ENCODE results near the gene ELANE.
"Not testable (repeated sequence)": the region's sequence is repeated elsewhere in the genome, so short reads cannot be mapped to it uniquely, and the experiment has no call there.

The ELANE gene

DNA sequence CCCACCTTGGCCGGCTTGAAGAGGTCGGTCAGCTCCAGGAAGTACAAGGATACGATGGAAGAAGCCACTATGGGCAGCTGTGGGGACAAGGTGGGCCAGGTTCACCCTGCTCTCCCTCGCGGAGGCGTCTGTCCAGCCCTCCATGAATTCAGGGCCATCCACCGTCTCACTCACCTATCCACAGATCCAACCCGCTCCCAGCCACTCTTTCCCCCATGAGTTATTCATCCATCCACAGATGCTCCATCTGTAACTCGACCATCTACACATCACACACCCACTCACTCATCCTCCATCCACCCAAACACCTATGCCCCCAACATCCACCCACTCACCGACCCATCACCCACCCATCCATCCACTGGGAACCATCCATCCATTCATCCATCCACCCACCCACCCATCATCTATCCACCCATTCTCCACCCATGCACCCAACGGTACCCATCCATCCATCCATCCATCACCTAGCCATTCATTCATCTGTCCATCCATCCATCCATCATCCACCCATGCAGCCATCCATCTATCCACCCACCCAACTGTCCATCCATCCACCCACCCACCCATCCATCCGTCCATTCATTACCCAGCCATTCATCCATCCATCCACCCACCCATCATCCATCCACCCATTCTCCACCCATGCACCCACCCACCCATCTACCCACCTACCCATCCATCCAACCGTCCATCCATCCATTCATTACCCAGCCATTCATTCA lies 36.2 kb upstream of the ELANE start:
- no peak for DNase-seq (ENCODE audit: low read depth in 1 of 2, low spot score in 1 of 2)
- H3K27me3 ChIP-seq (ENCODE audit: insufficient read depth, poor library complexity, severe bottlenecking): no peaks in the 10 kb centered on the region
- TF ChIP-seq SPI1 (IDR thresholded peaks at IDR 0.05; ENCODE audit: borderline replicate concordance, low read depth) (no peak), POLR2AphosphoS5 (IDR thresholded peaks at IDR 0.05; ENCODE audit: low read depth) (no peak; the same call in 1 of the 2 replicates), GABPA (IDR thresholded peaks at IDR 0.05; ENCODE audit: low read depth) (no peak)
- TF ChIP-seq, protein P1, sequence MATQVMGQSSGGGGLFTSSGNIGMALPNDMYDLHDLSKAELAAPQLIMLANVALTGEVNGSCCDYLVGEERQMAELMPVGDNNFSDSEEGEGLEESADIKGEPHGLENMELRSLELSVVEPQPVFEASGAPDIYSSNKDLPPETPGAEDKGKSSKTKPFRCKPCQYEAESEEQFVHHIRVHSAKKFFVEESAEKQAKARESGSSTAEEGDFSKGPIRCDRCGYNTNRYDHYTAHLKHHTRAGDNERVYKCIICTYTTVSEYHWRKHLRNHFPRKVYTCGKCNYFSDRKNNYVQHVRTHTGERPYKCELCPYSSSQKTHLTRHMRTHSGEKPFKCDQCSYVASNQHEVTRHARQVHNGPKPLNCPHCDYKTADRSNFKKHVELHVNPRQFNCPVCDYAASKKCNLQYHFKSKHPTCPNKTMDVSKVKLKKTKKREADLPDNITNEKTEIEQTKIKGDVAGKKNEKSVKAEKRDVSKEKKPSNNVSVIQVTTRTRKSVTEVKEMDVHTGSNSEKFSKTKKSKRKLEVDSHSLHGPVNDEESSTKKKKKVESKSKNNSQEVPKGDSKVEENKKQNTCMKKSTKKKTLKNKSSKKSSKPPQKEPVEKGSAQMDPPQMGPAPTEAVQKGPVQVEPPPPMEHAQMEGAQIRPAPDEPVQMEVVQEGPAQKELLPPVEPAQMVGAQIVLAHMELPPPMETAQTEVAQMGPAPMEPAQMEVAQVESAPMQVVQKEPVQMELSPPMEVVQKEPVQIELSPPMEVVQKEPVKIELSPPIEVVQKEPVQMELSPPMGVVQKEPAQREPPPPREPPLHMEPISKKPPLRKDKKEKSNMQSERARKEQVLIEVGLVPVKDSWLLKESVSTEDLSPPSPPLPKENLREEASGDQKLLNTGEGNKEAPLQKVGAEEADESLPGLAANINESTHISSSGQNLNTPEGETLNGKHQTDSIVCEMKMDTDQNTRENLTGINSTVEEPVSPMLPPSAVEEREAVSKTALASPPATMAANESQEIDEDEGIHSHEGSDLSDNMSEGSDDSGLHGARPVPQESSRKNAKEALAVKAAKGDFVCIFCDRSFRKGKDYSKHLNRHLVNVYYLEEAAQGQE (IDR thresholded peaks at IDR 0.05; ENCODE audit: insufficient replicate concordance, low read depth): no peak
- TF ChIP-seq, protein P2, sequence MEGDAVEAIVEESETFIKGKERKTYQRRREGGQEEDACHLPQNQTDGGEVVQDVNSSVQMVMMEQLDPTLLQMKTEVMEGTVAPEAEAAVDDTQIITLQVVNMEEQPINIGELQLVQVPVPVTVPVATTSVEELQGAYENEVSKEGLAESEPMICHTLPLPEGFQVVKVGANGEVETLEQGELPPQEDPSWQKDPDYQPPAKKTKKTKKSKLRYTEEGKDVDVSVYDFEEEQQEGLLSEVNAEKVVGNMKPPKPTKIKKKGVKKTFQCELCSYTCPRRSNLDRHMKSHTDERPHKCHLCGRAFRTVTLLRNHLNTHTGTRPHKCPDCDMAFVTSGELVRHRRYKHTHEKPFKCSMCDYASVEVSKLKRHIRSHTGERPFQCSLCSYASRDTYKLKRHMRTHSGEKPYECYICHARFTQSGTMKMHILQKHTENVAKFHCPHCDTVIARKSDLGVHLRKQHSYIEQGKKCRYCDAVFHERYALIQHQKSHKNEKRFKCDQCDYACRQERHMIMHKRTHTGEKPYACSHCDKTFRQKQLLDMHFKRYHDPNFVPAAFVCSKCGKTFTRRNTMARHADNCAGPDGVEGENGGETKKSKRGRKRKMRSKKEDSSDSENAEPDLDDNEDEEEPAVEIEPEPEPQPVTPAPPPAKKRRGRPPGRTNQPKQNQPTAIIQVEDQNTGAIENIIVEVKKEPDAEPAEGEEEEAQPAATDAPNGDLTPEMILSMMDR (IDR thresholded peaks at IDR 0.05; ENCODE audit: insufficient read depth, low read length): no peak
- no peak overlapping the region for H3K27ac ChIP-seq (replicated peaks)
- no peak overlapping the region for H3K4me3 ChIP-seq (replicated peaks; ENCODE audit: insufficient read depth, low read length)

DNA sequence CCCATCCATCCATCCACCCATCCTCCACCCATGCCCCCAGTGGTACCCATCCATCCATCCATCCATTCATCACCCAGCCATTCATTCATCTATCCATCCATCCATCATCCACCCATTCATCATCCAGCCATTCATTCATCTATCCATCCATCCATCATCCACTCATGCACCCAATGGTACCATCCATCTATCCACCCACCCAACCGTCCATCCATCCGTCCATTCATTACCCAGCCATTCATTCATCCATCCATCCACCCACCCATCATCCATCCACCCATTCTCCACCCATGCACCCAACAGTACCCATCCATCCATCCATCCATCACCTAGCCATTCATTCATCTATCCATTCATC lies 35.6 kb upstream of the ELANE start:
- TF ChIP-seq GABPA (IDR thresholded peaks at IDR 0.05; ENCODE audit: low read depth) (no peak), SPI1 (IDR thresholded peaks at IDR 0.05; ENCODE audit: borderline replicate concordance, low read depth) (no peak), POLR2AphosphoS5 (IDR thresholded peaks at IDR 0.05; ENCODE audit: low read depth) (no peak)
- TF ChIP-seq, protein P2 (IDR thresholded peaks at IDR 0.05; ENCODE audit: insufficient read depth, low read length): no peak
- TF ChIP-seq, protein P1 (IDR thresholded peaks at IDR 0.05; ENCODE audit: insufficient replicate concordance, low read depth): no peak
- no peaks in the 10 kb centered on the region for H3K27me3 ChIP-seq (ENCODE audit: insufficient read depth, poor library complexity, severe bottlenecking)
- H3K27ac ChIP-seq (replicated peaks): no peak overlapping the region
- no peak for DNase-seq (ENCODE audit: low read depth in 1 of 2, low spot score in 1 of 2)
- no peak overlapping the region for H3K4me3 ChIP-seq (replicated peaks; ENCODE audit: insufficient read depth, low read length)

DNA sequence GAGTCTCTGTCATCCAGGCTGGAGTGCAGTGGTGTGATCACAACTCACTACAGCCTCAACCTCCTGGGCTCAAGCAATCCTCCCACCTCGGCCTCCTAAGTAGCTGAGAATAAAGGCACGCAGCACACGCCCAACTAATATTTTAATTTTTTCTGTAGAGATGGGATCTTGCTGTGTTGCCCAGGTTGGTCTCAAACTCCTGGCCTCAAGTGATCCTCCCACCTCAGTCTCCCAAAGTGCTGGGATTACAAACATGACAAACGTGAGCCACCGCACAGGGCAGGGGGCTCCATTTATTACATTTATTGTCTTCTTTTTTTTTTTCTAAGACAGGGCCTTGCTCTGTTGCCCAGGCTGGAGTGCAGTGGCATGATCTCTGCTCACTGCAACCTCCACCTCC lies 31.9 kb upstream of the ELANE start:
- not testable (repeated sequence) for H3K27me3 ChIP-seq (ENCODE audit: insufficient read depth, poor library complexity, severe bottlenecking); DNase-seq (ENCODE audit: low read depth in 1 of 2, low spot score in 1 of 2)
- H3K4me3 ChIP-seq (replicated peaks; ENCODE audit: insufficient read depth, low read length): peak overlapping the region; percentile 55
- H3K27ac ChIP-seq (replicated peaks): peak overlapping the region; percentile 98

DNA sequence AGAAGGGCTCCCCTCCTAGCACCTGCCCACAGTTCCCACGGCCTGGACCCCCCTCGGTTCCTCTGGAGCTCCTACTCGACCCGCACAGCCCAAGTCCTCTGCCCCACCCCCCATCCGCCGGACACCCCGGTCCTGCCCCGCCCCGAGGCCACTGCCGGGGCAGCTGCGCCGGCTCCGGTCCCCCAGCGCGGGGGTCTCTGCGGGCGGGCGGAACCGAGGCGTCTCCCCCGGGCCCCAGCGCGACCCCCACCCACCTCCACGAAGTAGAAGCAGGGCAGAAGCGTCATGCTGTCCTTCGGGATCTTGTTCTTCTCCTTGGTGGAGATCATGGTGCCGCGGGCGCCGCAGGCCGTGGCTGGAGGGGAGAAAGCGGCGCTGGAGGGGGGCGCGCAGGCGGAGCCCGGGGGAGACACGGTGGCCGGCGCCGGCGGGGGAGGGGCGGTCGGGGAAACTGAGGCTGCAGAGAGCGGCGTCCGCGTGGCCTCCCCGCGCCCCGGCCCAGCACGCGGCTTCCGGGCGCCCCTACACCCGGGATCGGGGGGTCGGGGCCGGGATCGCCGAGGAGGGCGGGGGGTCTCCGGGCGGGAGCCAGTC lies 30.8 kb upstream of the ELANE start:
- peak in 1 of 2 experiments; percentile 84 for DNase-seq (ENCODE audit: low read depth in 1 of 2, low spot score in 1 of 2)

More for the DNA sequence above, 30.8 kb upstream of the ELANE start:
- peak overlapping the region; percentile 98 for H3K27ac ChIP-seq (replicated peaks)
- H3K27me3 ChIP-seq (ENCODE audit: insufficient read depth, poor library complexity, severe bottlenecking): no peaks in the 10 kb centered on the region
- H3K4me3 ChIP-seq (replicated peaks; ENCODE audit: insufficient read depth, low read length): peak overlapping the region; percentile 55
- TF ChIP-seq, protein P2 (IDR thresholded peaks at IDR 0.05; ENCODE audit: insufficient read depth, low read length): no peak
- TF ChIP-seq, protein P1 (IDR thresholded peaks at IDR 0.05; ENCODE audit: insufficient replicate concordance, low read depth): peak; percentile 15
